HEK293 (cell line): ENCODE results near the gene SIGLEC1.
A peak's percentile ranks its signal among the peaks of the same experiment; 100 is the strongest.

Experiments
- CTCF ChIA-PET: fragments of 350-600 bp; formaldehyde crosslinking; extraction: SDS; loops from one replicate; lab custom pipeline; 2021; ENCODE audit warnings: antibody characterized with exemption; lab: Yijun Ruan, JAX
- POLR2A ChIA-PET: fragments of 300-600 bp; formaldehyde crosslinking; extraction: SDS; loops from one replicate; lab custom pipeline; 2020; ENCODE audit warnings: antibody characterized with exemption, inconsistent platforms; lab: Yijun Ruan, JAX
- H3K27ac ChIP-seq: fragments of 200-500 bp; sonication (Bioruptor generic); 2 replicates; pipeline ENCODE4 v1.5.1; 2014; ENCODE audit warnings: low read depth, low read length, control low read depth, inconsistent platforms; ENCODE audit errors: extremely low read depth
- H3K36me3 ChIP-seq, 2 experiments: fragments of 200-500 bp in 1 of 2; sonication (Bioruptor generic) in 1 of 2; 1 replicate in 1 of 2; 2 replicates in 1 of 2; pipeline ENCODE4 v1.5.1; 2014 to 2017; ENCODE audit warnings: inconsistent platforms in 2 of 2, low read length in 2 of 2; ENCODE audit not compliant: control insufficient read depth in 2 of 2, insufficient read depth in 1 of 2
- H3K4me1 ChIP-seq: fragments of 200-500 bp; sonication (Bioruptor generic); 2 replicates; pipeline ENCODE4 v1.5.1; 2014; ENCODE audit warnings: mild to moderate bottlenecking, low read length, inconsistent platforms; ENCODE audit not compliant: control insufficient read depth, insufficient read depth
- H3K4me3 ChIP-seq: 2 replicates; pipeline ENCODE4 v1.5.1; 2011; ENCODE audit warnings: low read depth, mild to moderate bottlenecking, control low read depth, low read length, moderate library complexity
- H3K9me3 ChIP-seq: fragments of 200-500 bp; sonication (Bioruptor generic); 2 replicates; pipeline ENCODE4 v1.5.1; 2014; ENCODE audit warnings: low read depth, low read length, inconsistent platforms; ENCODE audit not compliant: control insufficient read depth, insufficient read depth
- GLI4 ChIP-seq: fragments of 450-650 bp; formaldehyde crosslinking; IDR thresholded peaks from 2 replicates; pipeline ENCODE4 v1.5.1; 2016; ENCODE audit warnings: missing biosample characterization, missing genetic modification characterization
- MEIS1 ChIP-seq: sonication (generic); formaldehyde crosslinking; IDR thresholded peaks from 2 replicates; pipeline ENCODE4 v1.8.1; 2022; ENCODE audit warnings: missing genetic modification reagents, mild to moderate bottlenecking, borderline replicate concordance
- RBAK ChIP-seq: fragments of 450-650 bp; formaldehyde crosslinking; IDR thresholded peaks from 2 replicates; pipeline ENCODE4 v1.5.1; 2016; ENCODE audit warnings: missing biosample characterization, missing genetic modification characterization
- SETDB1 ChIP-seq: IDR thresholded peaks from one replicate; pipeline ENCODE4 v1.6.1; 2017; ENCODE audit warnings: mild to moderate bottlenecking, low read length, moderate library complexity, mixed read lengths; ENCODE audit not compliant: insufficient read length
- SP2 ChIP-seq: fragments of 450-650 bp; formaldehyde crosslinking; IDR thresholded peaks from 2 replicates; pipeline ENCODE4 v1.5.1; 2016; ENCODE audit warnings: missing biosample characterization, missing genetic modification characterization
- ZNF18 ChIP-seq: fragments of 450-650 bp; formaldehyde crosslinking; IDR thresholded peaks from 2 replicates; pipeline ENCODE4 v1.5.1; 2016; ENCODE audit warnings: missing biosample characterization, missing genetic modification characterization
- ZNF239 ChIP-seq: fragments of 450-650 bp; formaldehyde crosslinking; IDR thresholded peaks from 2 replicates; pipeline ENCODE4 v1.5.1; 2016; ENCODE audit warnings: missing biosample characterization, missing genetic modification characterization
- ZNF280C ChIP-seq: fragments of 450-650 bp; formaldehyde crosslinking; IDR thresholded peaks from 2 replicates; pipeline ENCODE4 v1.5.1; 2016; ENCODE audit warnings: missing biosample characterization, missing genetic modification characterization
- ZNF350 ChIP-seq: fragments of 450-650 bp; formaldehyde crosslinking; IDR thresholded peaks from 2 replicates; pipeline ENCODE4 v1.5.0; 2017; ENCODE audit warnings: missing biosample characterization, mild to moderate bottlenecking, missing genetic modification characterization
- ZNF366 ChIP-seq: fragments of 450-650 bp; formaldehyde crosslinking; conservative IDR thresholded peaks from 2 replicates; pipeline ENCODE4 v1.5.1; 2016; ENCODE audit warnings: missing biosample characterization, missing genetic modification characterization
- ZNF426 ChIP-seq: fragments of 450-650 bp; formaldehyde crosslinking; IDR thresholded peaks from 2 replicates; pipeline ENCODE4 v1.5.1; 2017; ENCODE audit warnings: missing biosample characterization, missing genetic modification characterization, mild to moderate bottlenecking, inconsistent platforms, moderate library complexity
- ZNF488 ChIP-seq: fragments of 450-650 bp; formaldehyde crosslinking; IDR thresholded peaks from 2 replicates; pipeline ENCODE4 v1.5.1; 2016; ENCODE audit warnings: missing biosample characterization, missing genetic modification characterization
- ZNF521 ChIP-seq: fragments of 450-650 bp; formaldehyde crosslinking; IDR thresholded peaks from 2 replicates; pipeline ENCODE4 v1.5.1; 2017; ENCODE audit warnings: missing biosample characterization, mild to moderate bottlenecking, missing genetic modification characterization
- ZNF544 ChIP-seq: fragments of 450-650 bp; formaldehyde crosslinking; IDR thresholded peaks from 2 replicates; pipeline ENCODE4 v1.5.0; 2017; ENCODE audit warnings: missing biosample characterization, missing genetic modification characterization
- ZNF555 ChIP-seq: fragments of 450-650 bp; formaldehyde crosslinking; conservative IDR thresholded peaks from 2 replicates; pipeline ENCODE4 v1.5.1; 2017; ENCODE audit warnings: missing biosample characterization, mild to moderate bottlenecking, missing genetic modification characterization, inconsistent platforms
- ZNF585B ChIP-seq: fragments of 450-650 bp; formaldehyde crosslinking; IDR thresholded peaks from 2 replicates; pipeline ENCODE4 v1.5.1; 2016; ENCODE audit warnings: missing biosample characterization, missing genetic modification characterization
- ZNF658 ChIP-seq: fragments of 450-650 bp; formaldehyde crosslinking; IDR thresholded peaks from 2 replicates; pipeline ENCODE4; 2016; ENCODE audit warnings: missing biosample characterization, missing genetic modification characterization
- ZNF76 ChIP-seq: fragments of 450-650 bp; formaldehyde crosslinking; IDR thresholded peaks from 2 replicates; pipeline ENCODE4; 2016; ENCODE audit warnings: low read depth, missing biosample characterization, missing genetic modification characterization, borderline replicate concordance
- ZNF776 ChIP-seq: fragments of 450-650 bp; formaldehyde crosslinking; IDR thresholded peaks from 2 replicates; pipeline ENCODE4 v1.5.0; 2017; ENCODE audit warnings: missing biosample characterization, missing genetic modification characterization, borderline replicate concordance
- ZNF843 ChIP-seq: fragments of 450-650 bp; formaldehyde crosslinking; IDR thresholded peaks from 2 replicates; pipeline ENCODE4 v1.5.1; 2016; ENCODE audit warnings: missing biosample characterization, missing genetic modification characterization
- ZSCAN4 ChIP-seq: fragments of 450-650 bp; formaldehyde crosslinking; IDR thresholded peaks from 2 replicates; pipeline ENCODE4 v1.5.1; 2017; ENCODE audit warnings: missing biosample characterization, missing genetic modification characterization

Gene SIGLEC1

GRCh38 chr20:3729378-3729777 is 17.0 kb upstream of the SIGLEC1 start:
- ChIA-PET POLR2A (interaction anchor here (0.6 to 0.7 kb wide), 2 partner anchors 12 to 26 kb away, joined by 3 to 4 read pairs; no protein-coding TSS in a partner anchor), CTCF (interaction anchor here (1.1 to 3.4 kb wide), 2 partner anchors 19 to 21 kb away, joined by 3 to 14 read pairs; no protein-coding TSS in a partner anchor)
- peak; percentile 97 for TF ChIP-seq ZSCAN4
- TF ChIP-seq SETDB1: no peak
- no peak for TF ChIP-seq ZNF658 (tag by site-specific recombination)
- Histone ChIP-seq H3K4me3 (no peak overlapping the region), H3K36me3 (no peaks in the 10 kb centered on the region), H3K4me1 (peaks cover 10% of the 10 kb centered on the region), H3K27ac (no peak overlapping the region), H3K9me3 (no peaks in the 10 kb centered on the region)

GRCh38 chr20:3728876-3729275 is 16.5 kb upstream of the SIGLEC1 start:
- Histone ChIP-seq H3K36me3 (no peaks in the 10 kb centered on the region), H3K4me3 (no peak overlapping the region), H3K9me3 (no peaks in the 10 kb centered on the region), H3K27ac (no peak overlapping the region), H3K4me1 (peaks cover 10% of the 10 kb centered on the region)
- POLR2A ChIA-PET: interaction anchor here (0.6 to 0.7 kb wide), 2 partner anchors 12 to 26 kb away, joined by 3 to 4 read pairs; no protein-coding TSS in a partner anchor
- CTCF ChIA-PET: interaction anchor here (1.1 to 3.4 kb wide), 2 partner anchors 18 to 22 kb away, joined by 3 to 14 read pairs; no protein-coding TSS in a partner anchor
- TF ChIP-seq ZNF776 (tag by site-specific recombination) (no peak), ZNF521 (no peak), ZNF843 (no peak), RBAK (no peak), ZNF239 (no peak)

GRCh38 chr20:3728354-3728753 is 16.0 kb upstream of the SIGLEC1 start:
- ChIA-PET CTCF (interaction anchor here (0.7 to 1.1 kb wide), 3 partner anchors 17 to 81 kb away, joined by 3 to 6 read pairs (median 3); no protein-coding TSS in a partner anchor), POLR2A (no interaction called here)
- Histone ChIP-seq H3K27ac (no peak overlapping the region), H3K9me3 (no peaks in the 10 kb centered on the region), H3K4me1 (peaks cover 10% of the 10 kb centered on the region), H3K36me3 (no peaks in the 10 kb centered on the region), H3K4me3 (no peak overlapping the region)
- TF ChIP-seq ZNF488 (tag by site-specific recombination) (no peak), ZNF544 (tag by site-specific recombination) (no peak), ZNF18 (tag by site-specific recombination) (no peak), ZNF366 (tag by site-specific recombination) (no peak), ZNF555 (no peak), RBAK (no peak), MEIS1 (CRISPR knock-in tag) (no peak), ZNF76 (tag by site-specific recombination) (no peak), ZNF350 (tag by site-specific recombination) (no peak), GLI4 (no peak), ZNF585B (tag by site-specific recombination) (no peak), ZNF426 (tag by site-specific recombination) (no peak), SP2 (no peak), ZNF280C (tag by site-specific recombination) (no peak)
